DND-41 (cell line): Measurements from ENCODE around the gene NRF1.

Source experiments
- EZH2 ChIP-seq: IDR thresholded peaks from 3 replicates; pipeline ENCODE4 v1.6.1; 2012; ENCODE audit warnings: borderline replicate concordance, low read depth, mild to moderate bottlenecking, moderate library complexity, low read length, inconsistent platforms; ENCODE audit not compliant: severe bottlenecking
- TF ChIP-seq, protein P1 (sequence below): IDR thresholded peaks from 2 replicates; pipeline ENCODE4 v1.5.1; 2012; ENCODE audit warnings: borderline replicate concordance, low read length, moderate library complexity, mild to moderate bottlenecking; ENCODE audit not compliant: poor library complexity, severe bottlenecking; ENCODE audit errors: extremely low read depth

DNA sequence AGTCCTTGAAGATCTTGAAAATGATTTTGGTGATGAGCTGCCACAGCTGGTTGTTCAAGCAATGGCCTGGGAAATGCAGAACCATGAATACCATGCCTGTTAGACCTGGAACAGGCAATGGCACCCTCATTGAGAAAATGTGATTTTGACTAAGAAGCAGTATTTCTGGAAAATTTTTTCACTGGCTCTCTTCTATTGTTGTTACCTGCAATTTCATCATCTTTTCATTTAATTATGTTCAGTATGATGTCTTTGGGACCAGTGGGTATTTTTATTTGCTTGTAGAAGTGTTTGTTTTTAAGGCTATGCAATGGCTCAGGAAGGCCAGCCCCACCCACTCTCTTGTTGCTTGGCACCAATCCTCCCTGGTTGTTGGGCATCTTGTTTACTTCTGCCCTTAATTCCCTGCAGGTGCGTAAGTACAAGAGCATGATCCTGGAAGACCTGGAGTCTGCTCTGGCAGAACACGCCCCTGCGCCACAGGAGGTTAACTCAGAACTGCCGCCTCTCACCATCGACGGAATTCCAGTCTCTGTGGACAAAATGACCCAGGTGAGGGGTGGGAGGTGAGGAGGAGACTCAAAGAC, 78.6 kb downstream of the NRF1 start:
- TF ChIP-seq, protein P1, sequence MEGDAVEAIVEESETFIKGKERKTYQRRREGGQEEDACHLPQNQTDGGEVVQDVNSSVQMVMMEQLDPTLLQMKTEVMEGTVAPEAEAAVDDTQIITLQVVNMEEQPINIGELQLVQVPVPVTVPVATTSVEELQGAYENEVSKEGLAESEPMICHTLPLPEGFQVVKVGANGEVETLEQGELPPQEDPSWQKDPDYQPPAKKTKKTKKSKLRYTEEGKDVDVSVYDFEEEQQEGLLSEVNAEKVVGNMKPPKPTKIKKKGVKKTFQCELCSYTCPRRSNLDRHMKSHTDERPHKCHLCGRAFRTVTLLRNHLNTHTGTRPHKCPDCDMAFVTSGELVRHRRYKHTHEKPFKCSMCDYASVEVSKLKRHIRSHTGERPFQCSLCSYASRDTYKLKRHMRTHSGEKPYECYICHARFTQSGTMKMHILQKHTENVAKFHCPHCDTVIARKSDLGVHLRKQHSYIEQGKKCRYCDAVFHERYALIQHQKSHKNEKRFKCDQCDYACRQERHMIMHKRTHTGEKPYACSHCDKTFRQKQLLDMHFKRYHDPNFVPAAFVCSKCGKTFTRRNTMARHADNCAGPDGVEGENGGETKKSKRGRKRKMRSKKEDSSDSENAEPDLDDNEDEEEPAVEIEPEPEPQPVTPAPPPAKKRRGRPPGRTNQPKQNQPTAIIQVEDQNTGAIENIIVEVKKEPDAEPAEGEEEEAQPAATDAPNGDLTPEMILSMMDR: no peak
- TF ChIP-seq EZH2: no peak
